IMR-90 (cell line): ENCODE results near the gene ITPRID1. TPM values are rescaled to one million over a fixed set of nuclear protein-coding genes. Genes with fewer than 3 reads are reported as not detected.

Experiments
- ATAC-seq: fragments of 200-7000 bp; cut with Tn5 transposase; 2 replicates; pipeline ENCODE4 v1.9.1; 2020; ENCODE audit warnings: low read depth, mild to moderate bottlenecking, moderate library complexity
- BruUV-seq: library from RNA; stranded (reverse); fragments of 400-500 nt; replicated peaks from 2 replicates; lab custom pipeline; 2021; lab: Mats Ljungman, UMichigan
- CTCF ChIA-PET: fragments of 300-600 bp; formaldehyde crosslinking; extraction: SDS; loops from one replicate; lab custom pipeline; 2021; ENCODE audit warnings: antibody characterized with exemption; lab: Yijun Ruan, JAX
- POLR2A ChIA-PET: fragments of 300-600 bp; sonication (Branson Sonifier 250); formaldehyde crosslinking; loops from one replicate; lab custom pipeline; 2022; ENCODE audit warnings: antibody characterized with exemption; ENCODE audit not compliant: unreplicated experiment; lab: Charles Lee
- DNase-seq: peaks from one replicate; pipeline ENCODE4 v3.0.0; 2013
- H2AFZ ChIP-seq: replicated peaks from 2 replicates; pipeline ENCODE3; 2013; ENCODE audit warnings: low read length, mild to moderate bottlenecking; ENCODE audit not compliant: poor library complexity
- H2AK5ac ChIP-seq: 2 replicates; pipeline ENCODE4 v1.6.1; 2013; ENCODE audit warnings: low read depth, low read length, inconsistent platforms
- H2AK9ac ChIP-seq: replicated peaks from 2 replicates; pipeline ENCODE3; 2013; ENCODE audit warnings: mild to moderate bottlenecking, low read depth, low read length, moderate library complexity; ENCODE audit not compliant: poor library complexity
- H2BK120ac ChIP-seq: 2 replicates; pipeline ENCODE4 v1.6.1; 2013; ENCODE audit warnings: low read depth, low read length, inconsistent platforms
- H2BK15ac ChIP-seq: 3 replicates; pipeline ENCODE4 v1.6.1; 2013; ENCODE audit warnings: low read depth, low read length, inconsistent platforms
- H2BK20ac ChIP-seq: 2 replicates; pipeline ENCODE4 v1.6.1; 2013; ENCODE audit warnings: low read depth, mild to moderate bottlenecking, inconsistent platforms, low read length, moderate library complexity
- H2BK5ac ChIP-seq: 2 replicates; pipeline ENCODE4 v1.6.1; 2013; ENCODE audit warnings: mild to moderate bottlenecking, low read depth, low read length, inconsistent platforms; ENCODE audit not compliant: poor library complexity, severe bottlenecking
- H3K14ac ChIP-seq: replicated peaks from 2 replicates; pipeline ENCODE4 v1.6.1; 2013; ENCODE audit warnings: low read depth, low read length, inconsistent platforms
- H3K18ac ChIP-seq: 2 replicates; pipeline ENCODE4 v1.6.1; 2013; ENCODE audit warnings: low read depth, low read length, control low read depth
- H3K23ac ChIP-seq: 2 replicates; pipeline ENCODE4 v1.6.1; 2013; ENCODE audit warnings: low read depth, low read length, inconsistent platforms
- H3K27ac ChIP-seq: 2 replicates; pipeline ENCODE4 v1.5.1; 2013; ENCODE audit warnings: mild to moderate bottlenecking, control low read depth, low read length; ENCODE audit not compliant: insufficient read depth
- H3K27me3 ChIP-seq: 2 replicates; pipeline ENCODE4 v1.6.1; 2013; ENCODE audit warnings: low read length; ENCODE audit not compliant: control insufficient read depth, insufficient read depth
- H3K36me3 ChIP-seq: 2 replicates; pipeline ENCODE4 v1.6.1; 2013; ENCODE audit warnings: low read length, mixed read lengths; ENCODE audit not compliant: control insufficient read depth, insufficient read depth
- H3K4ac ChIP-seq: 2 replicates; pipeline ENCODE4 v1.6.1; 2013; ENCODE audit warnings: low read depth, low read length, inconsistent platforms
- H3K4me1 ChIP-seq: 2 replicates; pipeline ENCODE4 v1.6.1; 2013; ENCODE audit warnings: low read length, mixed read lengths; ENCODE audit not compliant: control insufficient read depth, insufficient read depth
- H3K4me2 ChIP-seq: 2 replicates; pipeline ENCODE4 v1.6.1; 2013; ENCODE audit warnings: low read depth, mild to moderate bottlenecking, control low read depth, low read length, moderate library complexity
- H3K4me3 ChIP-seq: 2 replicates; pipeline ENCODE4 v1.5.1; 2013; ENCODE audit warnings: low read depth, mild to moderate bottlenecking, control low read depth, low read length, moderate library complexity; ENCODE audit not compliant: insufficient read depth
- H3K56ac ChIP-seq: 2 replicates; pipeline ENCODE4 v1.6.1; 2013; ENCODE audit warnings: low read length, inconsistent platforms; ENCODE audit not compliant: insufficient read depth; ENCODE audit errors: extremely low read depth
- H3K79me1 ChIP-seq, 2 experiments: 2 replicates each; pipeline ENCODE4 v1.6.1; 2013; ENCODE audit warnings: low read length in 2 of 2, inconsistent platforms in 1 of 2, low read depth in 1 of 2
- H3K9ac ChIP-seq: 2 replicates; pipeline ENCODE4 v1.6.1; 2013; ENCODE audit warnings: low read depth, low read length, control low read depth
- H3K9me1 ChIP-seq: 2 replicates; pipeline ENCODE4 v1.6.1; 2013; ENCODE audit warnings: low read length, inconsistent platforms; ENCODE audit not compliant: insufficient read depth
- H3K9me3 ChIP-seq: 2 replicates; pipeline ENCODE4 v1.6.1; 2013; ENCODE audit warnings: low read length; ENCODE audit not compliant: control insufficient read depth, insufficient read depth
- H4K20me1 ChIP-seq: 2 replicates; pipeline ENCODE4 v1.6.1; 2013; ENCODE audit warnings: low read length, inconsistent platforms; ENCODE audit not compliant: insufficient read depth
- H4K5ac ChIP-seq: 2 replicates; pipeline ENCODE4 v1.6.1; 2013; ENCODE audit warnings: mild to moderate bottlenecking, low read depth, low read length, control low read depth
- H4K8ac ChIP-seq, 2 experiments: 2 replicates each; pipeline ENCODE4 v1.6.1; 2013; ENCODE audit warnings: low read depth in 2 of 2, low read length in 2 of 2, control low read depth in 1 of 2, inconsistent platforms in 1 of 2
- H4K91ac ChIP-seq: 2 replicates; pipeline ENCODE4 v1.6.1; 2013; ENCODE audit warnings: low read depth, low read length, inconsistent platforms; ENCODE audit not compliant: insufficient read depth
- CEBPB ChIP-seq: IDR thresholded peaks from 2 replicates; pipeline ENCODE4 v1.6.1; 2012; ENCODE audit warnings: low read depth, low read length, improper control_type of control experiment
- CHD1 ChIP-seq: IDR thresholded peaks from 2 replicates; pipeline ENCODE4 v1.6.1; 2012; ENCODE audit warnings: low read depth, low read length, improper control_type of control experiment
- CTCF ChIP-seq: conservative IDR thresholded peaks from 2 replicates; pipeline ENCODE4 v1.5.1; 2012; ENCODE audit warnings: mild to moderate bottlenecking, low read depth, low read length, improper control_type of control experiment
- ELK1 ChIP-seq: fragments of 150-350 bp; IDR thresholded peaks from 2 replicates; pipeline ENCODE4 v1.6.1; 2016; ENCODE audit warnings: low read depth, mild to moderate bottlenecking, low read length, moderate library complexity, borderline replicate concordance
- MAFK ChIP-seq: IDR thresholded peaks from 2 replicates; pipeline ENCODE4 v1.6.1; 2012; ENCODE audit warnings: low read depth, low read length, improper control_type of control experiment
- NFE2L2 ChIP-seq: fragments of 150-350 bp; IDR thresholded peaks from 2 replicates; pipeline ENCODE4 v1.6.1; 2016; ENCODE audit warnings: low read depth, mild to moderate bottlenecking, low read length
- POLR2A ChIP-seq: IDR thresholded peaks from 2 replicates; pipeline ENCODE4 v1.6.1; 2012; ENCODE audit warnings: mild to moderate bottlenecking, low read depth, low read length
- RAD21 ChIP-seq: IDR thresholded peaks from 2 replicates; pipeline ENCODE4 v1.6.1; 2012; ENCODE audit warnings: low read length, improper control_type of control experiment
- RCOR1 ChIP-seq: IDR thresholded peaks from 2 replicates; pipeline ENCODE4 v1.6.1; 2012; ENCODE audit warnings: mild to moderate bottlenecking, low read length, improper control_type of control experiment; ENCODE audit not compliant: insufficient replicate concordance
- RFX5 ChIP-seq: IDR thresholded peaks from 2 replicates; pipeline ENCODE4 v1.8.0; 2012; ENCODE audit warnings: low read depth, mild to moderate bottlenecking, low read length, moderate library complexity
- SMC3 ChIP-seq: fragments of 150-350 bp; IDR thresholded peaks from 2 replicates; pipeline ENCODE4 v1.6.1; 2016; ENCODE audit warnings: low read depth, mild to moderate bottlenecking, antibody characterized with exemption, low read length, moderate library complexity
- USF2 ChIP-seq: fragments of 150-350 bp; IDR thresholded peaks from 2 replicates; pipeline ENCODE4 v1.6.1; 2017; ENCODE audit warnings: mild to moderate bottlenecking, antibody characterized with exemption, low read length, low read depth
- WGBS, 2 experiments: methylation state at CpG; one replicate each; pipeline versions ENCODE4 v1.1.5 to v1.1.7; 2013; ENCODE audit warnings: missing lambda C conversion rate in 2 of 2; ENCODE audit not compliant: insufficient read length in 1 of 2; ENCODE audit errors: extremely low coverage in 2 of 2; 5-methylcytosine and 5-hydroxymethylcytosine counted together
- dilution Hi-C: fragments of 300-500 bp; cut with HindIII; formaldehyde crosslinking; loops from one replicate; pipeline ENCODE4 v1.14.3; 2018; ENCODE audit warnings: low sequenced_read_pairs; ENCODE audit not compliant: unreplicated experiment
- in situ Hi-C: fragments of 300-500 bp; cut with MboI; formaldehyde crosslinking; loops from 3 replicates; pipeline ENCODE4 v1.14.3; 2019; ENCODE audit warnings: low sequenced_read_pairs, inconsistent platforms, mixed read lengths
- intact Hi-C: fragments of 100-400 bp; cut with micrococcal nuclease; formaldehyde crosslinking; loops from 2 replicates; pipeline ENCODE4 v1.10.0; 2022
- polyA plus RNA-seq, 3 experiments: library from polyadenylated mRNA; depleted of rRNA; stranded (reverse); fragments of >200 nt; gene quantifications; 2 replicates each; pipeline ENCODE4 v1.2.3, GENCODE V29; 2012; ENCODE audit warnings: low replicate concordance in 1 of 3
- total RNA-seq: library from RNA; depleted of rRNA; stranded (reverse); fragments of >200 nt; gene quantifications from 2 replicates; pipeline ENCODE4 v1.2.3, GENCODE V29; 2012

The ITPRID1 gene
- total and polyA plus RNA-seq, 2 of the 4 experiments (the other 2 are of a cell fraction) = not detected

GRCh38 chr7:31464601-31465000 is 49.3 kb upstream of the ITPRID1 start:
- no peak overlapping the region for H4K91ac ChIP-seq
- H2BK5ac ChIP-seq = no peak overlapping the region
- no peaks in the 10 kb centered on the region for H3K4me1 ChIP-seq
- H2AFZ ChIP-seq = no peak overlapping the region
- H4K20me1 ChIP-seq = no peaks in the 10 kb centered on the region
- no peaks in the 10 kb centered on the region for H3K79me1 ChIP-seq
- 17% methylated on average over 1 of the region's 1 CpG; no CpG with 5 or more reads in 1 of the 2 experiments for WGBS, 2 experiments
- ATAC-seq = no peak
- H3K27ac ChIP-seq = no peak overlapping the region
- H3K36me3 ChIP-seq = no peaks in the 10 kb centered on the region
- no peak overlapping the region for H3K4ac ChIP-seq
- H2BK20ac ChIP-seq = no peak overlapping the region
- H3K9me3 ChIP-seq = no peaks in the 10 kb centered on the region
- TF ChIP-seq ELK1 (no peak), RFX5 (no peak), MAFK (no peak), SMC3 (no peak), POLR2A (no peak), NFE2L2 (no peak), RAD21 (no peak), CEBPB (no peak), CHD1 (no peak), CTCF (no peak), RCOR1 (no peak), USF2 (no peak)
- no peak overlapping the region for H2AK9ac ChIP-seq
- no peak overlapping the region for H3K4me3 ChIP-seq
- H2AK5ac ChIP-seq = no peak overlapping the region
- no peak overlapping the region for H3K23ac ChIP-seq
- H4K8ac ChIP-seq = no peak overlapping the region
- no peaks in the 10 kb centered on the region for H3K27me3 ChIP-seq
- in situ Hi-C loops = no loop called here
- H3K9ac ChIP-seq = no peak overlapping the region
- ChIA-PET CTCF (no interaction called here), POLR2A (no interaction called here)
- no peak overlapping the region for H4K5ac ChIP-seq
- no peak for DNase-seq
- dilution Hi-C loops = no loop called here
- H2BK120ac ChIP-seq = no peak overlapping the region
- no peak overlapping the region for H3K14ac ChIP-seq
- no peak overlapping the region for H3K4me2 ChIP-seq
- H3K18ac ChIP-seq = no peak overlapping the region
- H2BK15ac ChIP-seq = no peak overlapping the region
- no peak overlapping the region for H3K56ac ChIP-seq
- no peaks in the 10 kb centered on the region for H3K9me1 ChIP-seq
- intact Hi-C loops = no loop called here
- BruUV-seq = no TSS peak
